Common myeloid progenitor, CD34-positive (primary cell): ENCODE results near the gene CEP68.

Source experiments
- CTCF ChIA-PET: fragments of 350-600 bp; sonication (Branson Sonifier 250); formaldehyde crosslinking; loops from one replicate; lab custom pipeline; 2021; ENCODE audit warnings: antibody characterized with exemption; lab: Charles Lee
- POLR2A ChIA-PET: fragments of 350-600 bp; sonication (Branson Sonifier 250); formaldehyde crosslinking; loops from one replicate; lab custom pipeline; 2021; ENCODE audit warnings: antibody characterized with exemption; lab: Charles Lee
- DNase-seq, 3 donors: peaks; one replicate each; pipeline versions ENCODE4 v3.0.0 to v3.0.0-alpha.2; 2013
- H3K27ac ChIP-seq, 2 experiments: 1 replicate in 1 of 2; 2 replicates in 1 of 2; pipeline ENCODE4 v1.7.0; 2013; ENCODE audit warnings: inconsistent platforms in 2 of 2, low read length in 2 of 2, mild to moderate bottlenecking in 2 of 2, low read depth in 1 of 2, moderate library complexity in 1 of 2; ENCODE audit not compliant: severe bottlenecking in 2 of 2, insufficient read depth in 1 of 2, poor library complexity in 1 of 2
- H3K27me3 ChIP-seq, 5 experiments: replicated peaks in 2 of 5; 1 replicate in 3 of 5; 2 replicates in 2 of 5; pipeline versions ENCODE4 v1.6.1 to v1.7.0; 2013; ENCODE audit warnings: low read length in 4 of 5, mild to moderate bottlenecking in 2 of 5, moderate library complexity in 2 of 5, inconsistent platforms in 1 of 5; ENCODE audit not compliant: insufficient read depth in 5 of 5, control insufficient read depth in 4 of 5
- H3K36me3 ChIP-seq, 4 experiments: 1 replicate in 2 of 4; 2 replicates in 2 of 4; pipeline versions ENCODE4 v1.6.1 to v1.7.0; 2013; ENCODE audit warnings: low read length in 3 of 4, control low read depth in 1 of 4, mild to moderate bottlenecking in 1 of 4; ENCODE audit not compliant: control insufficient read depth in 4 of 4, insufficient read depth in 4 of 4
- H3K4me1 ChIP-seq, 4 experiments: 1 replicate in 3 of 4; 2 replicates in 1 of 4; pipeline versions ENCODE4 v1.6.1 to v1.7.1; 2013; ENCODE audit warnings: low read length in 3 of 4, mild to moderate bottlenecking in 3 of 4, control low read depth in 1 of 4, inconsistent platforms in 1 of 4, moderate library complexity in 1 of 4; ENCODE audit not compliant: control insufficient read depth in 4 of 4, insufficient read depth in 4 of 4; ENCODE audit errors: control extremely low read depth in 1 of 4
- H3K4me3 ChIP-seq, 7 experiments: 1 replicate in 4 of 7; 2 replicates in 3 of 7; pipeline versions ENCODE4 v1.5.1 to v1.7.0; 2013; ENCODE audit warnings: mild to moderate bottlenecking in 7 of 7, low read length in 6 of 7, moderate library complexity in 6 of 7, inconsistent platforms in 2 of 7, low read depth in 2 of 7, control low read depth in 1 of 7; ENCODE audit not compliant: insufficient read depth in 4 of 7, control insufficient read depth in 1 of 7; ENCODE audit errors: extremely low read depth in 1 of 7
- H3K9me3 ChIP-seq, 5 experiments: 1 replicate in 4 of 5; 2 replicates in 1 of 5; pipeline versions ENCODE4 v1.6.1 to v1.7.1; 2013; ENCODE audit warnings: low read length in 4 of 5, mild to moderate bottlenecking in 2 of 5, inconsistent platforms in 1 of 5, low read depth in 1 of 5, moderate library complexity in 1 of 5; ENCODE audit not compliant: control insufficient read depth in 4 of 5, insufficient read depth in 2 of 5; ENCODE audit errors: control extremely low read depth in 1 of 5
- WGBS: methylation state at CpG from one replicate; pipeline ENCODE4 v1.1.5; 2013; ENCODE audit not compliant: insufficient coverage; 5-methylcytosine and 5-hydroxymethylcytosine counted together

The CEP68 gene

DNA sequence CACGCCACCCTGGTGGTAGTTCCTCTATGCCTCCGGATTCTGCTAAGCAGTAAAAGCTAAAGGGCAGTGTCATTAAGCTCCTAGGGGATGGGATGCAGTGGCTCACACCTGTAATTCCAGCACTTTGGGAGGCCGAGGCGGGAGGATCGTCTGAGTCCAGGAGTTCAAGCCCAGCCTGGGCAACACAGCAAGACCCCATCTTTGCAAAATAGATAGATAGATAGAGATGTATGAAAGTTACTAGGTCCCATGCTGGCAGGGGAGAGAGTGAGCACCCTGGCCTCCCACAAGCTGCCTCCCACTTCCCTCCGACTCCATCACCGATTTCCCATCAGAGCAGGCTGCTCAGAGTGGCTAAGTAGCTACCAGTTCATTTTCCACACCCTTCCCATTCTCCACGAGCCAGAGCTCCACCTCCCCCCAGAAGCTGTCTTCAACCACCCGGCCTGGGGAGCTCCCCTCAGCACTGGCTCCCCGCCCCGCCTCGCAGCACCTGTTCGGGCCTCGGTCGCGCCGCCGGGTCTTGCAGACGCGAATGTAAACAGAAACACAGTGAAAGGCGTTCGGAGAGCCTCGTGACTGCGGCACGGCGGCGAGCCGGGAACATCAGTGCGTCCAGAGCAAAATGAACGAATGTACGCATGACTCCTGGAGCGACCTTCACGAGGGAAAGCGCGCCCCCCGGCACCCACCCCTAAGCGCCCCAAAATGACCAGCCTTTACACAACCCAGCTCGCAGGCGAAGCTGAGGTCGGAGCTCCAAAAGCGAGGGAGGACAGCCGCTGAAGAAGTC, 598 bp upstream of the CEP68 start:
- Histone ChIP-seq H3K4me3 (peak overlapping the region; percentile 75 to 92 (median 83)), H3K9me3 (no peaks in the 10 kb centered on the region), H3K36me3 (peaks cover 0 to 4% (median 0%) of the 10 kb centered on the region in 4 experiments), H3K4me1 (peaks cover 30 to 67% (median 63%) of the 10 kb centered on the region in 4 experiments), H3K27me3 (no peaks in the 10 kb centered on the region), H3K27ac (peak overlapping the region in 1 of 2 experiments; percentile 62)
- peak in 2 of 3 donors; percentile 55 to 85 for DNase-seq
- ChIA-PET POLR2A (interaction anchor here (0.7 to 3.5 kb wide), 5 partner anchors 25 to 144 kb away, joined by 3 to 11 read pairs (median 3); partner anchors contain the start of gene RAB1A), CTCF (interaction anchor here (0.6 to 10.7 kb wide), 9 partner anchors 9 to 138 kb away, joined by 3 to 131 read pairs (median 4); no protein-coding TSS in a partner anchor)
- WGBS, result 5% methylated on average over 39 of the region's 42 CpGs

- CTCF ChIA-PET, result interaction anchor here (1.3 to 10.7 kb wide), 5 partner anchors 8 to 113 kb away, joined by 4 to 131 read pairs (median 14); partner anchors contain the start of gene RAB1A
- WGBS, result 0% methylated on average over 5 of the region's 5 CpGs
- peak in 2 of 3 donors; percentile 40 to 66 for DNase-seq
- Histone ChIP-seq H3K27ac (peak overlapping the region in 1 of 2 experiments; percentile 75), H3K36me3 (no peaks in the 10 kb centered on the region), H3K9me3 (no peaks in the 10 kb centered on the region), H3K4me1 (peaks cover 30 to 77% (median 72%) of the 10 kb centered on the region in 4 experiments), H3K27me3 (no peaks in the 10 kb centered on the region), H3K4me3 (peak overlapping the region; percentile 75 to 92 (median 83))
- POLR2A ChIA-PET, result interaction anchor here (1.0 to 3.5 kb wide), 2 partner anchors 24 to 153 kb away, joined by 3 to 11 read pairs; no protein-coding TSS in a partner anchor
Observed at GRCh38 chr2:65057054-65057375, 799 bp downstream of the CEP68 start.

- DNase-seq, result peak; percentile 71 to 93 (median 93)
- POLR2A ChIA-PET, result interaction anchor here (1.0 to 3.5 kb wide), 2 partner anchors 24 to 153 kb away, joined by 3 to 11 read pairs; no protein-coding TSS in a partner anchor
- H3K27me3 ChIP-seq, result no peaks in the 10 kb centered on the region
- 42% methylated on average over 5 of the region's 6 CpGs for WGBS
- H3K9me3 ChIP-seq, result no peaks in the 10 kb centered on the region
- H3K4me1 ChIP-seq, result peaks cover 30 to 77% (median 72%) of the 10 kb centered on the region in 4 experiments
- H3K27ac ChIP-seq, result peak overlapping the region in 1 of 2 experiments; percentile 75
- CTCF ChIA-PET, result interaction anchor here (0.8 to 10.7 kb wide), 6 partner anchors 8 to 129 kb away, joined by 4 to 131 read pairs (median 9); partner anchors contain the start of gene RAB1A
- H3K36me3 ChIP-seq, result no peaks in the 10 kb centered on the region
- H3K4me3 ChIP-seq, result peak overlapping the region in 6 of 7 experiments; percentile 75 to 92 (median 85)
Observed at GRCh38 chr2:65057391-65058052, 1.3 kb downstream of the CEP68 start.

- POLR2A ChIA-PET, result interaction anchor here (1.8 kb wide), 1 partner anchor 72 kb away, joined by 6 read pairs; the partner anchor contains the start of gene RAB1A
- H3K4me1 ChIP-seq, result peaks cover 31 to 74% (median 72%) of the 10 kb centered on the region in 4 experiments
- peak overlapping the region in 2 of 7 experiments; percentile 7 to 50 for H3K4me3 ChIP-seq
- 0% methylated on average over 1 of the region's 1 CpG for WGBS
- CTCF ChIA-PET, result interaction anchor here (0.7 to 10.7 kb wide), 10 partner anchors 10 to 129 kb away, joined by 3 to 131 read pairs (median 4); no protein-coding TSS in a partner anchor
- peak in 2 of 3 donors; percentile 31 to 41 for DNase-seq
- H3K27ac ChIP-seq, result peak overlapping the region; percentile 27 to 66
- H3K9me3 ChIP-seq, result no peaks in the 10 kb centered on the region
- no peaks in the 10 kb centered on the region for H3K36me3 ChIP-seq
- no peaks in the 10 kb centered on the region for H3K27me3 ChIP-seq
Observed at GRCh38 chr2:65059071-65059470, 2.9 kb downstream of the CEP68 start.

- ChIA-PET POLR2A (interaction anchor here (0.6 kb wide), 1 partner anchor 429 kb away, joined by 3 read pairs; no protein-coding TSS in a partner anchor), CTCF (interaction anchor here (0.9 to 10.7 kb wide), 3 partner anchors 27 to 109 kb away, joined by 3 to 131 read pairs (median 3); no protein-coding TSS in a partner anchor)
- H3K4me3 ChIP-seq, result no peak overlapping the region
- peaks cover 30 to 79% (median 76%) of the 10 kb centered on the region in 4 experiments for H3K4me1 ChIP-seq
- no peaks in the 10 kb centered on the region for H3K9me3 ChIP-seq
- 90% methylated on average over 3 of the region's 7 CpGs for WGBS
- no peak for DNase-seq
- no peaks in the 10 kb centered on the region for H3K36me3 ChIP-seq
- H3K27ac ChIP-seq, result peak overlapping the region in 1 of 2 experiments; percentile 45
- H3K27me3 ChIP-seq, result no peaks in the 10 kb centered on the region
Observed at GRCh38 chr2:65061146-65061909, 5.1 kb downstream of the CEP68 start.

GRCh38 chr2:65061910-65062339, 5.7 kb downstream of the CEP68 start:
- no peak for DNase-seq
- WGBS, result 93% methylated on average over 8 of the region's 8 CpGs
- ChIA-PET CTCF (interaction anchor here (0.9 to 10.7 kb wide), 3 partner anchors 27 to 108 kb away, joined by 3 to 131 read pairs (median 3); no protein-coding TSS in a partner anchor), POLR2A (interaction anchor here (0.6 kb wide), 2 partner anchors 71 to 429 kb away, joined by 3 to 4 read pairs; no protein-coding TSS in a partner anchor)
- H3K4me3 ChIP-seq, result no peak overlapping the region
- no peaks in the 10 kb centered on the region for H3K36me3 ChIP-seq
- H3K27ac ChIP-seq, result peak overlapping the region in 1 of 2 experiments; percentile 45
- H3K27me3 ChIP-seq, result no peaks in the 10 kb centered on the region
- peaks cover 29 to 76% (median 75%) of the 10 kb centered on the region in 4 experiments for H3K4me1 ChIP-seq
- H3K9me3 ChIP-seq, result no peaks in the 10 kb centered on the region
